GM18505 (cell line): ENCODE results near the gene RNF138.
"Not testable (repeated sequence)": the region's sequence is repeated elsewhere in the genome, so short reads cannot be mapped to it uniquely, and the experiment has no call there.

Source experiments
- ATAC-seq: cut with Tn5 transposase; IDR thresholded peaks from one replicate; pipeline ENCODE4 v1.9.1; 2021; ENCODE audit not compliant: unreplicated experiment
- POLR2A ChIP-seq: IDR thresholded peaks from 4 replicates; pipeline ENCODE4 v1.6.1; 2011; ENCODE audit warnings: borderline replicate concordance; ENCODE audit not compliant: insufficient read depth, insufficient read length; ENCODE audit errors: extremely low read depth

RNF138 gene

DNA sequence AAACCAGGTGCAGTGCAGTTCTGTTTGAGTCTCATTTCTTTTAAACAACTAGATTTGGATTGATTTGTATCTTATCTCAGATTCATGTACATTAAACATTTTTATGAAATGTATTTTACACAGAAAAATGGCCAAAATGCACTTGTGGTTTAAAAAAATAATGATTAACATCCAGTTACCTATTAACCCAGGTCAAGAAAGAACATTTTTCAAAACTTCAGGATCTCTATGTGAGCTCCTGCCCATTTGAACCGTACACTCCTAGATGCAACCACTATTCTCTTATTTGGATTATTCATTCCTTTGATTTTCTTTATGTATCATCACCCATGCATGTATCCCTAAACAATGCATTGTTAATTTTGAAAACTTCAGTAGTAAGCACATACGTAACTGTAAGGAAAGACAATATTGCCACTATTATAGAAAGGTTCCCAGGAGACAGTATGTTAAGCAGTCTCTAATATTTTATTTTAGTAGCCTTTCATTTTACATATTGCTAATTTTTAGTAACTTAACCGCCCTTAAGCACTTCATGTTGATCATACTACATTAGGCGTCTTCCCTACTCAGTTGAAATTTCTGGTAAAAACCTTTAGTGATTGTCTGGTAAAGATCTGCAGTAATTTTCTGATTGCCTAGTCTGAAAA is 22.7 kb downstream of the RNF138 start:
- no peak for ATAC-seq
- TF ChIP-seq POLR2A = no peak

DNA sequence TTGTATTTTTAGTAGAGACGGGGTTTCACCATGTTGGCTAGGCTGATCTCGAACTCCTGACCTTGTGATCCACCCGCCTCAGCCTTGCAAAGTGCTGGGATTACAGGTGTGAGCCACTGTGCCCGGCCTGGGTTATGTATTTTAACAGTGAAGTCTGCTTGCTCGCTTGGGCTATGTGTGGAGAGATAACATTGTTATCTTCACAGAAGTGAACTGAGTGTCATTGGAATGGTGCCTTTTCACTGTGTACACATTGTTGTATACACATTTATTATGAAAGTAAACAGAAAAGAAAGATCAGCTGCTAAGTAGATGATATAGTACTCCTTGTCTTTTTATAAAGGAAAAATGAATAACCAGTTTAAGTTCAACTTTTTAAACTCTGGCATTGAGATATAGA is 30.4 kb downstream of the RNF138 start:
- no peak for ATAC-seq
- no peak for TF ChIP-seq POLR2A

DNA sequence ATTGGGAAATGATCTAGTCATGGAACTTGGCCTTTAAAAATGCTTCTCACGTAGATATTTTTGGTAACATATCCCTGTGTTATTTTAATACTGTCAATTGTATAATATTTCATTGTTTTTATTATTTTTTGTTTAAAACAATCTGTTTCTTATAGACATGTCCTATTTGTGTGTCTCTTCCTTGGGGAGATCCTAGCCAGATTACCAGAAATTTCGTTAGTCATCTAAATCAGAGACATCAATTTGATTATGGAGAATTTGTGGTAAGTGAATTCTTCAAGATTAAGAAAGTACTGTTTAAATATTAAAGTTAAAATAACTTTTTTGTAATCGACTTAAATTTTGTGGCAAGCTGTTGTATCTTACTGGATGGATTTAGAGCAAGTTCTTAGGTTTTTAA is 34.9 kb downstream of the RNF138 start:
- no peak for TF ChIP-seq POLR2A
- ATAC-seq = no peak

DNA sequence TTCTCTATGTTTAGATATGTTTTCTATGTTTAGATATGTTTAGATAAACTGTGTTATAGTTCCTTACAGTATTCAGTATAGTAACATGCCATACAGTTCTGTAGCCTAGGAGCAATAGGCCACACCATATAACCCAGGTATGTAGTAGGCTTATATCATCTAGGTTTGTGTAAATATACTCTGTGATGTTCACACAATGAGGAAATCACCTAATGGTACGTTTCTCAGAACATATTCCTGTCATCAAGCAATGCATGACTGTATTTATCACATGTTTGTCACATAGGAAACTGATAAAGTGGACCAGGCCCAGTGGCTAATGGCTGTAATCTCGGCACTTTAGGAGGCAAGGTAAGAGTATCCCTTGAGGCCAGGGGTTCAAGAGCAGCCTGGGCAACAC is 44.0 kb downstream of the RNF138 start:
- ATAC-seq = no peak
- TF ChIP-seq POLR2A = no peak

DNA sequence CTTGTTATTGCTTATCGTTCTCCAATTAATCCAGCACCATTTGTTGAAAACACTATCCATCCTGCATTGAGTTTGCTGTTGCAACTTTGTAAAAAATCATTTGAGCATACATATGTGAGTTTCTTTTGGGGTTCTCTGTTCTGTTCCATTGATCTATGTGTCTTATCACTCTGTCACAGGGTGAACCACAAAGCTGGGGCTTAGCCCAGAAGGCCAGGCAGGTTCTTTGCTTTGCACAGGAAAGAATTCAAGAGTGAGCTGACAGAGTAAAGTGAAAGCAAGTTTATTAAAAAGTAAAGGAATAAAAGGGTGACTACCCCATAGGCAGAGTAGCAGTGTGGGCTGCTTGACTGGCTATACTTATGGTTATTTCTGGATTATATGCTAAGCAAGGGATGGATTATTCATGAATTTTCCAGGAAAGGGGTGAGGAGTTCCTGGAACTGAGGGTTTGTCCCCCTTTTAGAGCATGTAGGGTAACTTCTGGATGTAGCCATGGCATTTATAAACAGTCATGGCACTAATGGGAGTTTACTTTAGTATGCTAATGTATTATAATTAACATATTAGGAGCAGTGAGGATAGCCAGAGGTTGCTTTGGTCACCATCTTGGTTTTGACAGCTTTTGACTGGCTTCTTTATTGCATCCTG is 46.8 kb downstream of the RNF138 start:
- no peak for TF ChIP-seq POLR2A
- no peak for ATAC-seq

DNA sequence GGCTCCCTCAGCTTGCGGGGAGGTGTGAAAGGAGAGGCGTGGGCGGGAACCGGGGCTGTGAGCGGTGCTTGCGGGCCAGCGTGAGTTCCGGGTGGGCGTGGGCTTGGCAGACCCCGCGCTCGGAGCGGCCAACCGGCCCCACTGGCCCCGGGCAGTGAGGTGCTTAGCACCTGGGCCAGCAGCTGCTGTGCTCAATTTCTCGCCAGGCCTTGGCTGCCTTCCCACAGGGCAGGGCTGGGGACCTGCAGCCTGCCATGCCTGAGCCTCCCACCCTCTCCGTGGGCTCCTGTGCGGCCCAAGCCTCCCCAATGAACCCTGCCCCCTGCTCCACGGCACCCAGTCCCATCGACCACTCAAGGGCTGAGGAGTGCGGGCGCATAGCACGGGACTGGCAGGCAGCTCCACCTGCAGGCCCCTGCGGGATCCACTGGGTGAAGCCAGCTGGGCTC is 48.2 kb downstream of the RNF138 start:
- TF ChIP-seq POLR2A = no peak
- ATAC-seq = no peak

DNA sequence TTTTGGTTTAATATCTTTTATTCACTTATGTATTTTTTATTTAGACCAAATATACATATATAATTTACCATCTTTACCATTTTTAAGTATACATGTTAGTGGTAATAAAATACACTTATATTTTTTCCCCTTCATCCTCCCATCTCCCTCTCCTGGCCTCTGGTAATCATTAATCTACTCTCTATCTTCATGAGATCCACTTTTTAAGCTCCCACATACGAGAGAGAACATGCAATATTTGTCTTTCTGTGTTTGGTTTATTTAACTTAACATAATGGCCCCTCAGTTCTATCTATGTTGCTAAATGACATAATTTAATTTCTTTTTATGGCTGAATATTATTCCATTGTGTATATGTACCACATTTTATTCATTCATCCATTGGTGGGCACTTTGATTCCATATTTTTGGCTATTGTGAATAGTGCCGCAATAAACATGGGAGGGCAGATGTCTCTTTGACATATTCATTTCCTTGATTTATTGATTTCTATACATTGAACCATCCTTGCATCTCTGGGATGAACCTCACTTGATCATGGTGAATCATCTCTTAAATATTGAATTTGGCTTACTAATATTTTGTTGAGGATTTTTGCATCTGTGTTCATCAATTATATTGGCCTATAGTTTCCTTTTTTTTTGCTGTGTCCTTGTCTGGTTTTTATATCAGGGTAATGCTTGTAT is 56.7 kb downstream of the RNF138 start:
- no peak for ATAC-seq
- TF ChIP-seq POLR2A = no peak

DNA sequence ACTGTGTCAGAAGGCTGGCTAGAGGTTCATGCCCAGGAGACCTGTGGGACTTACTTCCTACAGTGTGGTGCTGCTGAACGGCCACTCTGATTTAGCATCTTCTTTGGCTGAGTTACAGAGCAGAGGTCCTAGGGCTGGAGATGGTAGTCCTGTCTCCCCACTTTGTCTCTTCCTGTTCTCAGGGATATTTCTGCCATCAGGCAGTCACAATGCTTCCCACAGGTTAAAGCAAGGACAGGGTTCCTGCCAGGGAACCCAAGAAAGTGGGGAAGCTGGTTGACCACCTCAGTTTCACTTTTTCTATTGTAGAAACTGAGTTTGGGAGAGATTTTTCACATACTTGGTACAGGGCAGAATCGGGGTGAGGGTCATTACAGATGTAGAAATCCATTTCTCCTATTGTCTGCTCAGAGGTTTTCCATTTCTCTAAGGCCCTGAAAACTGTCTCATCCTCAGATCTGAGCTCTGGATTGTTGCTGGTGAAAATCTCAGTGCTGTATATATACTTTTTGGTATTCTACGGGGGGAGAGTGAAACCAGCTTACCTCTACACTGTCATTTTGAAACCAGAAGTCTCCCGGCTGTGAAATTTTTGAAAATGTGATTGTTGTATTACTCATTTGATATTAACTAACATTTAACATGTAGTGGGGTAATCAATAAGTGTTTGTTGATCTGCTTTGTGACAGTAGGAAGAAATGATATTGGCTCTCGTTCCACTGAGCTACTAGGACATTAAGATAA is 61.2 kb downstream of the RNF138 start:
- no peak for TF ChIP-seq POLR2A
- peak; percentile 95 for ATAC-seq

DNA sequence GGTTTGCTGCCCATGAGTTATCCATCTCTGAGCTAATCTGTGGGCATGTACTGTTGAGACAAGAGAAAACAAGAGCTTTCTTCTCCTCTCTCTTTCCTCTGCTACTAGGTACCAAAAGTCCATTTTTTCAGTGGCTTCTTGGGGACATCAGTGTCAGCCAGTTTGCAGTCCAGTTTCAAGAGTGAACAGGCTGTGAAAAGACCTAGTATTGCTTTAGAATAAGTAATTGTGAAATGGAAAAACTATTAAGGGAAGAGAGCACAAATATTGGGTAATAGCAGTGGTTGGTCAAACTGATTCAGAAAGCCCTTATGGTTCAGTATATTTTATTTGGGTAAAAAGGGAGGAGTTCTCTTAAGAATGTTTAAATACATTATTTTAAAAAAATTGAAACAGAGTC is 65.2 kb downstream of the RNF138 start:
- TF ChIP-seq POLR2A = no peak
- ATAC-seq = no peak

DNA sequence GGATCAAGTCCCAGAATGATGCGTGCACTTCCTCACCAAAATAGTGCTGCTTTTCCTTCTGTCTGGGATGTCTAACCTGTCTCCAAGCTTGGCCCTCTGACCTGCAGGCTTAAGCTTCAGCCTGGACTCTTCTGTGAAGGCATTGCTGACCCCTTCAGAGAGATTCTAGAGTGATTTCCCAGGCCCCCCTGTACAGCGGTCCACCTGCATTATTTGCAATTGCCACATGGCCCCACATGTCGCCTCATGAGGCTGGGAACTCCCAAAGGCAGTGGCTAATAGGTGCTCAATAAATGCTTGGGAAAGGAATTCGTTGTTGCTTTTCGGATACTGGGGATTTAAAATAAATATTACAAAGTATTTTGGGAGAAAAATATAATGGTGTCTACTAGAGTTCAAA is 65.9 kb downstream of the RNF138 start:
- no peak for TF ChIP-seq POLR2A
- no peak for ATAC-seq

DNA sequence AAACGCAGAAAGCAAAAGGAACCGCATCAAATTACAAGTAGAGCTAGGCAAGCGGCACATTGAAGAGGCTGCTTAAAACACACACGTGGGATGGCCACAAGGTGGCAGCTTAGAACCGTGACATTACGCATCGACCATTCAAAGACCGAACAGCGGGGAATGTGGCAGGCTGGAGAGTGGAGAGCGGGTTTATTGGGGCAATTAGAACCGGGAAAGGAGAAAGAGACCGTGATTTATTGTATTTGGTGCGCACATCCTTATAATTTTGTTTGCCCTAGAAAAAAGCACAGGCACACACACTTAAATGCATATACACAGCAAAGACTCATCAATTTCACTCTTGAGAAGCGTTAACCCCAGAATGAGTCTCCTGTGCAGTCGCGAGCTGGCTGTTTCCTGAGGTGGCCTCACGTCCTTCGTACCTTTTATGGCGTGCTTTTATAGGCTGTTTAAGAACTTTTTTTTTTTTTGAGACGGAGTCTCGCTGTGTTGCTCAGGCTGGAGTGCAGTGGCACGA is 66.5 kb downstream of the RNF138 start:
- peak; percentile 89 for ATAC-seq
- no peak for TF ChIP-seq POLR2A

DNA sequence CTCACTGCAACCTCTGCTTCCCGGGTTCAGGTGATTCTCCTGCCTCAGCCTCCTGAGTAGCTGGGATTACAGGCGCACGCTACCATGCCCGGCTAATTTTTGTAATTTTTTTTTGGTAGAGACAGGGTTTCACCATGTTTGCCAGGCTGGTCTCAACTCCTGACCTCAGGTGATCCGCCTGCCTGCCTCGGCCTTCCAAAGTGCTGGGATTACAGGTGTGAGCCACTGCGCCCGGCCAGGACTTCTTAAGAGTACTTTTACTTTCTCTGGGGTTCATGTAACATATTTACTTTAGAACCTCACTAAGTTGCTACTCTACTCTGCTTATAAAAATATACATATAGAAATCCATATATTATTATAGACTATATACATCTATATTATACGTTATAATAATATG is 67.0 kb downstream of the RNF138 start:
- not testable (repeated sequence) for ATAC-seq

DNA sequence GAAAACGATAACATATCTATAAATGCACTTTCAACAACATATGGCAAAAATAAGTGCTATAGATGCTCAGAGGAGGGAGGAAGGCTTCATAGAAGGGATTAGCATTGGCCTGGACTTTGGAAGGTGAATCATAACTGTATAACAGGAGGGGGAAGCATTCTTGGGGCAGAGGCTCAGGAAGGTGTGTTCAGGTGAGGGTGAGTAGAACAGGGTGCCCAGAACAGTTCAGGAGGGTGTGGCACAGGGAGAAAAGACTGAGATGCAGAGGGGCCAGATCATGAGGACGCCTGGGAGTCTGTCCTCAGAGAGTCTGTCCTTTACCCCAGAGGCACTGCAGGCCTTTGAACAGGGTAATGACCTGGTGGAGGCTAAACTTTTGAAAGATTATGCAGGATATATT is 68.9 kb downstream of the RNF138 start:
- ATAC-seq = no peak
- no peak for TF ChIP-seq POLR2A
